Osteoblast (primary cell): Measurements from ENCODE around the gene CRYAA. TPM values are rescaled to one million over a fixed set of nuclear protein-coding genes. Genes with fewer than 3 reads are reported as not detected.
"Not testable (repeated sequence)": the region's sequence is repeated elsewhere in the genome, so short reads cannot be mapped to it uniquely, and the experiment has no call there.

Experiments
- DNase-seq: peaks from one replicate; pipeline ENCODE4 v3.0.0; 2011; ENCODE audit warnings: low spot score, mixed read lengths; ENCODE audit not compliant: insufficient read length; ENCODE audit errors: missing footprints
- H2AFZ ChIP-seq: 2 replicates; pipeline ENCODE4 v1.6.0; 2011; ENCODE audit warnings: mild to moderate bottlenecking, low read length
- H3K27ac ChIP-seq: 2 replicates; pipeline ENCODE4 v1.5.1; 2011; ENCODE audit warnings: mild to moderate bottlenecking, low read depth, low read length, moderate library complexity
- H3K27me3 ChIP-seq: 2 replicates; pipeline ENCODE4 v1.6.0; 2012; ENCODE audit warnings: mild to moderate bottlenecking, control low read depth, inconsistent platforms, low read length, moderate library complexity; ENCODE audit not compliant: insufficient read depth
- H3K36me3 ChIP-seq: 2 replicates; pipeline ENCODE4 v1.5.1; 2011; ENCODE audit warnings: mild to moderate bottlenecking, low read length, control low read depth, moderate library complexity; ENCODE audit not compliant: insufficient read depth
- H3K4me1 ChIP-seq: 2 replicates; pipeline ENCODE4 v1.5.1; 2011; ENCODE audit warnings: mild to moderate bottlenecking, low read length, control low read depth, moderate library complexity; ENCODE audit not compliant: insufficient read depth
- H3K4me2 ChIP-seq: 2 replicates; pipeline ENCODE4 v1.6.0; 2011; ENCODE audit warnings: mild to moderate bottlenecking, low read length; ENCODE audit not compliant: insufficient read depth
- H3K4me3 ChIP-seq: fragments of 200-600 bp; sonication (generic); 3 replicates; pipeline ENCODE4 v1.5.1; 2012; ENCODE audit warnings: mild to moderate bottlenecking, low read length, inconsistent platforms; ENCODE audit not compliant: insufficient read depth
- H3K79me2 ChIP-seq: 2 replicates; pipeline ENCODE4 v1.6.0; 2012; ENCODE audit warnings: mild to moderate bottlenecking, low read length, control low read depth, inconsistent platforms; ENCODE audit not compliant: insufficient read depth
- H3K9me3 ChIP-seq: 2 replicates; pipeline ENCODE4 v1.5.1; 2011; ENCODE audit warnings: low read depth, low read length, control low read depth
- H4K20me1 ChIP-seq: 2 replicates; pipeline ENCODE4 v1.6.0; 2012; ENCODE audit warnings: mild to moderate bottlenecking, low read length, control low read depth; ENCODE audit not compliant: insufficient read depth
- total RNA-seq: library from RNA; depleted of rRNA; stranded (reverse); fragments of >200 nt; gene quantifications from 2 replicates; pipeline ENCODE4 v1.2.3, GENCODE V29; 2012

Gene CRYAA, protein sequence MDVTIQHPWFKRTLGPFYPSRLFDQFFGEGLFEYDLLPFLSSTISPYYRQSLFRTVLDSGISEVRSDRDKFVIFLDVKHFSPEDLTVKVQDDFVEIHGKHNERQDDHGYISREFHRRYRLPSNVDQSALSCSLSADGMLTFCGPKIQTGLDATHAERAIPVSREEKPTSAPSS
- not detected in 2 replicates for total RNA-seq

GRCh38 chr21:43168708-43169107 lies at the start of gene CRYAA:
TSS of gene CRYAA (plus strand) at chr21:43169008. CDS start at chr21:43169100, 92 bp downstream.
- H3K4me2 ChIP-seq, H3K4me1 ChIP-seq, H2AFZ ChIP-seq, DNase-seq, H3K9me3 ChIP-seq, H4K20me1 ChIP-seq, H3K4me3 ChIP-seq, H3K36me3 ChIP-seq, H3K79me2 ChIP-seq, H3K27me3 ChIP-seq, H3K27ac ChIP-seq: not testable (repeated sequence)

DNA sequence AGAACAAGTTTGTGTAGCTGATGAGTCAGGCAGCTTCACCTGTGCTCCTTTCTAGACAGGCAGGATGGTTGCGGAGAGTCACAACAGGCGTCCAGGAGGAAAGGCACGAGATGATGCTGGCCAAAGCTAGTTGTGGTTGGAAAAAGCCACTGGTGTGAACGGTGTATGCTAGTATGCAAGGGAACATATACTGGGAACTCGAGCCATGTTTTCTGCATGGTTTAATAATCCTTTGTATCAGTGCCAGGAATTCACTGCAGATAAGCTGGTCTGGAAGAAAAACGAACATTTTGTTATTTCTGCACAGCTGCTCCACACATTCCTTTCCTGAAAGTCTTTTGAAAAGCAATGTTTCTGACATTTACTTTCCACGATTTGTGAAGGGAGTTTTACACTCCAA lies 38.7 kb upstream of the CRYAA start:
- not testable (repeated sequence) for H3K79me2 ChIP-seq, H3K9me3 ChIP-seq, H4K20me1 ChIP-seq, H3K36me3 ChIP-seq, H3K4me3 ChIP-seq, H2AFZ ChIP-seq, H3K4me2 ChIP-seq, H3K27ac ChIP-seq, H3K27me3 ChIP-seq, DNase-seq, H3K4me1 ChIP-seq

- DNase-seq, H3K4me1 ChIP-seq, H3K9me3 ChIP-seq, H2AFZ ChIP-seq, H3K4me2 ChIP-seq, H3K36me3 ChIP-seq, H3K4me3 ChIP-seq, H3K79me2 ChIP-seq, H3K27ac ChIP-seq, H4K20me1 ChIP-seq, H3K27me3 ChIP-seq: not testable (repeated sequence)
These were observed 34.3 kb upstream of the CRYAA start for GRCh38 chr21:43134520-43134919.

- H3K27me3 ChIP-seq, H3K9me3 ChIP-seq, H3K27ac ChIP-seq, H3K4me1 ChIP-seq, H3K4me3 ChIP-seq, H3K79me2 ChIP-seq, H4K20me1 ChIP-seq, H3K36me3 ChIP-seq, H2AFZ ChIP-seq, DNase-seq, H3K4me2 ChIP-seq: not testable (repeated sequence)
These were observed 29.9 kb upstream of the CRYAA start for GRCh38 chr21:43138944-43139343.

GRCh38 chr21:43141407-43141806 lies 27.4 kb upstream of the CRYAA start:
- H3K9me3 ChIP-seq, H3K27me3 ChIP-seq, H3K4me1 ChIP-seq, H3K27ac ChIP-seq, H3K4me2 ChIP-seq, H3K4me3 ChIP-seq, H2AFZ ChIP-seq, H3K36me3 ChIP-seq, DNase-seq, H3K79me2 ChIP-seq, H4K20me1 ChIP-seq: not testable (repeated sequence)

GRCh38 chr21:43146637-43147036 lies 22.2 kb upstream of the CRYAA start:
- not testable (repeated sequence) for H3K79me2 ChIP-seq, H3K4me2 ChIP-seq, H3K4me1 ChIP-seq, H3K4me3 ChIP-seq, DNase-seq, H4K20me1 ChIP-seq, H3K9me3 ChIP-seq, H3K36me3 ChIP-seq, H3K27me3 ChIP-seq, H3K27ac ChIP-seq, H2AFZ ChIP-seq

DNA sequence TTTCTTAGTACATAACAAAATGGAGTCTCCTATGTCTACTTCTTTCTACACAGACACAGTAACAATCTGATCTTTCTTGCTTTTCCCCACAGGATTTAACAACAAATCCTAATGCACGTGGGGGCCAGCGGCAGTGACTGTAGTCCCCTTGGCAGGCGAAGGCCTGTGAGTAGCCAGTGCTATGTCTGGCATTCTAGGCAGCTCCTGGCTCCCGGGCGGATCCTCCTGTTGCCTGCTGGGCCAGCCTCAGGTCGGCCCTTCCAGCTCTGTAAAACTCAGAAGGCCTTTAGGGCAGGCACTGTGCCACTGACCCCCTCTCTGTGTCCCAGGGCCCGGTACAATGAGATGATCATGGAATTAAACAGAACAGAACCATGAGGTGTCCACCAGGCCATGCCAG lies 20.8 kb upstream of the CRYAA start:
- not testable (repeated sequence) for H3K27ac ChIP-seq, H3K27me3 ChIP-seq, DNase-seq, H3K4me3 ChIP-seq, H3K4me1 ChIP-seq, H3K36me3 ChIP-seq, H2AFZ ChIP-seq, H3K9me3 ChIP-seq, H4K20me1 ChIP-seq, H3K4me2 ChIP-seq, H3K79me2 ChIP-seq

DNA sequence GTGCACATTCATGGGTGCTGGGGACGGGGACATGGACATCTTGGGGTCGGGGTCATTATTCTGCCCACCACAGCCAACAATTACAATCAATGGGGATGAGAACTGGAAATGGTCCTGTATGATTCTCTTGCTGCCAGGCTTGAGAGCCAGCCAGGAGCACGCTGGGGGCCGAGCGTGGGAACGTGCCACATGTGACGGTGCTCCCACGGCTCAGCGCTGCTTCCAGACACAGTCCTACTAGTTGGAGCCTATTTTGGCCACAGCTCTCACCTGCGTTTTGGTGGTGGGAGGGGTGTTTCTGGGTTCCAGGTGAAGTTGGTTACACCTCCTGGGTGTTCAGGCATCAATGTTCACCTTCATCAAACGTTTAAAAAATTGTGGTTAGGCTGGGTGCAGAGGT lies 19.5 kb upstream of the CRYAA start:
- not testable (repeated sequence) for DNase-seq, H3K27ac ChIP-seq, H3K79me2 ChIP-seq, H4K20me1 ChIP-seq, H3K4me1 ChIP-seq, H2AFZ ChIP-seq, H3K27me3 ChIP-seq, H3K36me3 ChIP-seq, H3K9me3 ChIP-seq, H3K4me3 ChIP-seq, H3K4me2 ChIP-seq

DNA sequence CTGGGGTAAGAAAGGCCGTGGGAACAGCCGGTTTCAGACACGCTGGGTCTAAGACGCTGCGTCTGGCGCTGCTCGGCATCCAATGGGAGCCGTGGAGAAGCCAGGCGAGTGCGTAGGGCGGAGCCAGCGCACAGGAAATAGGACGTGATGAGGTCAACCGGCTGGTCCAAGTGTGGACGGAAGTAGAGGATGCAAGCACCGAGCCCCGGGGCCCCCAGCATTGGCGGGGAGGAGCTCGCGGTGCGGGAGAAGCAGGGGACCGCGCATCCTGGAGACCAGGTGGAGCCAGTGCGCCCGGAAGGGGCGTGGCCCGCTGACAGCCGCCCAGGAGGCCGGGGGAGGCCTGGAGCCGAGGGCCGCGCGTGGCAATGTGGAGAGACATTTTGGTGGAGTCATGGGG lies 15.2 kb upstream of the CRYAA start:
- not testable (repeated sequence) for H3K4me3 ChIP-seq, H3K36me3 ChIP-seq, H3K79me2 ChIP-seq, H3K9me3 ChIP-seq, H2AFZ ChIP-seq, H3K27me3 ChIP-seq, DNase-seq, H3K4me2 ChIP-seq, H3K4me1 ChIP-seq, H4K20me1 ChIP-seq, H3K27ac ChIP-seq
